ENCODE data around the gene KAT6B.

The KAT6B gene

DNA sequence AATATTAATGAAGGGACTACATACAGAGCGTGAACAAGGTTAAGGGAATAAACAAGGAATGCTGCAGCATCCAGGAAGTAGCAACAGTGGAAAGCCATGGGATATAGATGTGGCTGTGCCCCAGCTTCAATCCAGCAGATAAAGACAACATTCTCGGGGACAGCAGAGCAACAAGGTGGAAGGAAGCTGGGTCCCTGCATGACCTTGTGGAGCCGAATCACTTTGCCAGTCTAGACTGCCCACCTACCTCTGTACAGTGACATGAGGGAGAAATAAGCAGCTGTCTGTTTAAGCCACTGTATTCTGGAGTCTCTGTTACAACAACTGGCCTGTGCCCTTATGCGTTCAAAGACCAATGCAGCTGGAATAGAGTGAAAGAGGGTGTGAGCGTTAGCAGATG lies 255.0 kb downstream of the KAT6B start:
- FAIRE-seq (no peak), DNase-seq (ENCODE audit: insufficient read length, low spot score) (no peak)
- TF ChIP-seq POLR2A (IDR thresholded peaks at IDR 0.05; ENCODE audit: low read depth, low read length), result no peak
- TF ChIP-seq TAF1 (IDR thresholded peaks at IDR 0.05; ENCODE audit: low read depth, low read length), result no peak
- TF ChIP-seq POLR2AphosphoS5 (IDR thresholded peaks at IDR 0.05; ENCODE audit: low read depth, low read length), result no peak
- no peak for TF ChIP-seq SPI1 (IDR thresholded peaks at IDR 0.05; ENCODE audit: low read depth, low read length)

All from GM12891 (cell line).